ENCODE results near the gene CYP24A1.

DNA sequence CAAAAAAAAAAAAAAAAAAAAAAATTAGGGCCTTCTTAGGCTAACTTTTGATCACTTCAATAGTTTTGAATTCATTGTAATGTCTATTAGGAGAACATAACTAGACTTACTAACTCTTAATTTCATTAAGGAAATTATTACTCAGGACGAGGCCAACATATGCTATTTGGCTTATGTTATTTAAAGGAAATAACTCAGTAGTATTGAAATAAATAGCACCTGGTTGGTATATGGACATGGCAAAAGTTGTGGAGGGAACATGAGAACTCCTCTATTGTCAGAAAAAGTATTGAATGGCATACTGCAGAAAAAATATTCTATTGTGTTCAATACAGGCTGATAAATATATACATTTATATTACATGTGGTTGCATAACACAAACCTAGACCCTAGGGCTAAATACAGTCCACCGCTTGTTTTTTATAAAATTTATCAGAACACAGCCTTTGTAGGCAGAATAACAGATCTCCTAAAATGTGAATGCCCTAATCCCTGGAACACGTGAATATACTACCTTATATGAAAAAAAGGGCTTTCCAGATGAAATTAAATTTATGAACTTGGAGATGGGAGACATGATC, 18.0 kb downstream of the CYP24A1 start:
- TF ChIP-seq, protein P1, sequence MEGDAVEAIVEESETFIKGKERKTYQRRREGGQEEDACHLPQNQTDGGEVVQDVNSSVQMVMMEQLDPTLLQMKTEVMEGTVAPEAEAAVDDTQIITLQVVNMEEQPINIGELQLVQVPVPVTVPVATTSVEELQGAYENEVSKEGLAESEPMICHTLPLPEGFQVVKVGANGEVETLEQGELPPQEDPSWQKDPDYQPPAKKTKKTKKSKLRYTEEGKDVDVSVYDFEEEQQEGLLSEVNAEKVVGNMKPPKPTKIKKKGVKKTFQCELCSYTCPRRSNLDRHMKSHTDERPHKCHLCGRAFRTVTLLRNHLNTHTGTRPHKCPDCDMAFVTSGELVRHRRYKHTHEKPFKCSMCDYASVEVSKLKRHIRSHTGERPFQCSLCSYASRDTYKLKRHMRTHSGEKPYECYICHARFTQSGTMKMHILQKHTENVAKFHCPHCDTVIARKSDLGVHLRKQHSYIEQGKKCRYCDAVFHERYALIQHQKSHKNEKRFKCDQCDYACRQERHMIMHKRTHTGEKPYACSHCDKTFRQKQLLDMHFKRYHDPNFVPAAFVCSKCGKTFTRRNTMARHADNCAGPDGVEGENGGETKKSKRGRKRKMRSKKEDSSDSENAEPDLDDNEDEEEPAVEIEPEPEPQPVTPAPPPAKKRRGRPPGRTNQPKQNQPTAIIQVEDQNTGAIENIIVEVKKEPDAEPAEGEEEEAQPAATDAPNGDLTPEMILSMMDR (IDR thresholded peaks at IDR 0.05) = no peak
- TF ChIP-seq ZFX (IDR thresholded peaks at IDR 0.05; ENCODE audit: borderline replicate concordance) = no peak

Data from 22Rv1 (cell line).